GM13977 (cell line): ENCODE measurements around the gene PAK2.
A peak's percentile ranks its signal among the peaks of the same experiment; 100 is the strongest.
"Not testable (repeated sequence)": the region's sequence is repeated elsewhere in the genome, so short reads cannot be mapped to it uniquely, and the experiment has no call there.

ENCODE experiments used
- DNase-seq: peaks from one replicate; pipeline ENCODE4 v3.0.0; 2012; ENCODE audit warnings: low spot score
- in situ Hi-C: fragments of 300-500 bp; cut with MboI; formaldehyde crosslinking; loops from one replicate; pipeline ENCODE4 v1.12.0; 2022; ENCODE audit warnings: low sequenced_read_pairs, low pct_unique_long_range_greater_than_20kb, mixed read lengths, inconsistent platforms; ENCODE audit not compliant: unreplicated experiment
- TF ChIP-seq, protein P1 (sequence below): IDR thresholded peaks from 2 replicates; pipeline ENCODE4 v1.5.1; 2012; ENCODE audit warnings: mild to moderate bottlenecking, control low read depth; ENCODE audit not compliant: insufficient read depth; ENCODE audit errors: extremely low read depth, missing control alignments

Gene PAK2

DNA sequence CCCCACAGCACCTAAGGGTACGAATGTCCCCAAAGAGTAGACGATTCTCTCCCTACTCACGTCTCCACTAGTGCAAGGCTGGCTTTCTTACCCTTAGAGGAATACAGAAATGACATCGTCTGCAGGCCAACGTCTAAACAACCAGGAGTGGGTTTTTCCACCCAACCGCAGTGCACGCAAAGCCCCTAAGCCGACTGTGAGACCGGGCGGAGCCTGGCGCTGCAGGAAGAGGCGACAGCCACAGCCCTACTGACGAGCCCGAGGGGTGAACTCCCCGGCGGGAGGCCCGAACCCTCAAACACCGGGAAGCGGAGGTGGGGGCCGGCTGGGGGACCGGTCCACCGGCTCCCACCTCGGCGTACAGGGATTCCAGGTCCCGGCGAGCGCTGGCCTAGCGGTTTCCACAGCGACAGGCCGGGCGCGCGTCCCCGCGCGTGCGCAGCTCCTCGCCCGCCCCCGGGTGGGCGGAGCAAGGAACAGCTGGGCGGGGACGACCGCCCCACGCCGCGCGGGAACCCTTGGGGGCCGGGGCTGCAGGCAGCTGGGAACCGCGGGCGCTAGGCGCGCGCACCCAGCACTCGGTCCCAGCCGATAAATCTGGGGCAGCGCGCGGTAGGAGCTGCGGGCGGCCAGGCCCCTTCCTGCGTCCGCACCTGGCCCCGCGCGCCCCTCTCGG, 27.7 kb upstream of the PAK2 start, which contains the start of the genes CEP19 and PIGX:
Gene CEP19, minus strand, starts transcription at position 413 of the 676 bp plus-strand sequence. CDS start 3,593 bp downstream, outside the sequence.
Gene PIGX, plus strand, starts transcription at position 540 of the 676 bp plus-strand sequence.
- in situ Hi-C loops, result no loop called here
- peak; percentile 96 for DNase-seq
- TF ChIP-seq, protein P1, sequence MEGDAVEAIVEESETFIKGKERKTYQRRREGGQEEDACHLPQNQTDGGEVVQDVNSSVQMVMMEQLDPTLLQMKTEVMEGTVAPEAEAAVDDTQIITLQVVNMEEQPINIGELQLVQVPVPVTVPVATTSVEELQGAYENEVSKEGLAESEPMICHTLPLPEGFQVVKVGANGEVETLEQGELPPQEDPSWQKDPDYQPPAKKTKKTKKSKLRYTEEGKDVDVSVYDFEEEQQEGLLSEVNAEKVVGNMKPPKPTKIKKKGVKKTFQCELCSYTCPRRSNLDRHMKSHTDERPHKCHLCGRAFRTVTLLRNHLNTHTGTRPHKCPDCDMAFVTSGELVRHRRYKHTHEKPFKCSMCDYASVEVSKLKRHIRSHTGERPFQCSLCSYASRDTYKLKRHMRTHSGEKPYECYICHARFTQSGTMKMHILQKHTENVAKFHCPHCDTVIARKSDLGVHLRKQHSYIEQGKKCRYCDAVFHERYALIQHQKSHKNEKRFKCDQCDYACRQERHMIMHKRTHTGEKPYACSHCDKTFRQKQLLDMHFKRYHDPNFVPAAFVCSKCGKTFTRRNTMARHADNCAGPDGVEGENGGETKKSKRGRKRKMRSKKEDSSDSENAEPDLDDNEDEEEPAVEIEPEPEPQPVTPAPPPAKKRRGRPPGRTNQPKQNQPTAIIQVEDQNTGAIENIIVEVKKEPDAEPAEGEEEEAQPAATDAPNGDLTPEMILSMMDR, result no peak

DNA sequence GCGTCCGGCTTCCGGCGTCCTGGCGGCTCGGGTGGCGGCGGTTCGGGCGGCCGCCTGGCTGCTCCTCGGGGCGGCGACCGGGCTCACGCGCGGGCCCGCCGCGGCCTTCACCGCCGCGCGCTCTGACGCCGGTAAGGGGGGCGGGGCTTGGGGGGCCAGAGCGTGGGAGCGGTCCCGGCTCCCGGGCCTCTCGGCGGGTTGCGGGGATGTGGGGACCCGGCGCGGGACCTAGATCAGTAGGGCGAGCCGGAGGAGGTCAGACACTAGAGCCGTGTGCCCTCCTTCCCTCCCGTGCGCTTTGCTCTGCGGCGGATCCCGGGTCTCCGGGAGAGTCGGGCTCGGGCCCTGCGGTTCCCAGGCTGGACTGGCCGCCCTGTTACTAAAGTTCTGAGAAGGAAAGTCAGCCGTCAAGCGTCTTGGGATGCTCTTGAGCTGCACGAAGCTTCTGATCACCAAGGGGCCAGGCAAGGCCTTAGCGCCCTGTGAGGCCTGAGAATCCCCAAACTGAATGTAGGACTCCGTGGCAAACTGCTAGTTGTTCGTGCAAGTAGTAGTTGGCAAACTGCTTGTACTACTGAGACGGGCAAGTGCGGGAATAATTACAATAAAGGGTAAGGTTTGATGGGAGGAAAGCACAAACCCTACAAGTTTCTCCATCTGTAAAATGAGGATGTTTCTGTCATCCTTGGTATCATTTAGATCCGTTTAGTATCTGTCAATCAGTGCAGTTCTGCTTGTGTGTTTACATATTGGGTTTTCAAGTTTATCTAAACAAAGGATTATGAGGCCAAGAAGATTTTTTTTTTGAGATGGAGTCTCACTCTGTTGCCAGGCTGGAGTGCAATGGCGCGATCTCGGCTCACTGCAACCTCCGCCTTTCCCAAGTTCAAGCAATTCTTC, 26.9 kb upstream of the PAK2 start:
- TF ChIP-seq, protein P1, result no peak
- in situ Hi-C loops, result no loop called here
- DNase-seq, result no peak

DNA sequence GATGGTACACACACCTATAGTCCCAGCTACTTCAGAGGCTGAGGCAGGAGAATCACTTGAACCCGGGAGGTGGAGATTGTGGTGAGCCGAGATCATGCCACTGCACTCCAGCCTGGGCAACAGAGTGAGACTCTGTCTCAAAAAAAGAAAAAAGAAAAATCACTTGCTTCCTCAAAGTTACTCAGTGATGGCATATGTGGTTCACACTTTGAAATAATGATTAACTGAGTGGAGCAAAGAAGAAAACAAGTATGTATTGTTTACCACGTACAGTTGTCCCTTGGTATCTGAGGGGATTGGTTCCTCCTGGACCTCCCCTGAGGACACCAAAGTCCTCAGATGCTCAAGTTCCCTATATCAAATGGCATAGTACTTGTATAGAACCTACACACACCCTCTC, 22.5 kb upstream of the PAK2 start:
- DNase-seq, in situ Hi-C loops: not testable (repeated sequence)

DNA sequence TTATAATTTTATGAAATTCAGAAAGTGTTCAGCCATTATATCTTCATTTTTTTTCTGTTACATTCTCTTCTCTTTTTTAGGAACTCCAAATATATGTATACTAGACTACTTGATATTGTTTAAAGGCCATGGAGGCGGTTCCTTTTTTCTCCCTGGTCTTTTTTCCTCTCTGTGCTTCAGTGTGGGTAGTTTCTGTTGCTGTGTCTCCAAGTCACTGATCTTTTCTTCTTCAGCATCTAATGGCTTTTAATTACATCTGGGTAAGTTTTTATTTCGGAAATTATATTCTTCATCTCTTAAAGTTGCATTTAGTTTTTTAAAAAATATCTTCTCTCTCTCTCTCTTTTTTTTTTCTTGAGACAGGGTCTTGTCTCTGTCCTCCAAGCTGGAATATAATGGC, 18.6 kb upstream of the PAK2 start:
- in situ Hi-C loops, result no loop called here
- no peak for DNase-seq
- TF ChIP-seq, protein P1, result no peak

DNA sequence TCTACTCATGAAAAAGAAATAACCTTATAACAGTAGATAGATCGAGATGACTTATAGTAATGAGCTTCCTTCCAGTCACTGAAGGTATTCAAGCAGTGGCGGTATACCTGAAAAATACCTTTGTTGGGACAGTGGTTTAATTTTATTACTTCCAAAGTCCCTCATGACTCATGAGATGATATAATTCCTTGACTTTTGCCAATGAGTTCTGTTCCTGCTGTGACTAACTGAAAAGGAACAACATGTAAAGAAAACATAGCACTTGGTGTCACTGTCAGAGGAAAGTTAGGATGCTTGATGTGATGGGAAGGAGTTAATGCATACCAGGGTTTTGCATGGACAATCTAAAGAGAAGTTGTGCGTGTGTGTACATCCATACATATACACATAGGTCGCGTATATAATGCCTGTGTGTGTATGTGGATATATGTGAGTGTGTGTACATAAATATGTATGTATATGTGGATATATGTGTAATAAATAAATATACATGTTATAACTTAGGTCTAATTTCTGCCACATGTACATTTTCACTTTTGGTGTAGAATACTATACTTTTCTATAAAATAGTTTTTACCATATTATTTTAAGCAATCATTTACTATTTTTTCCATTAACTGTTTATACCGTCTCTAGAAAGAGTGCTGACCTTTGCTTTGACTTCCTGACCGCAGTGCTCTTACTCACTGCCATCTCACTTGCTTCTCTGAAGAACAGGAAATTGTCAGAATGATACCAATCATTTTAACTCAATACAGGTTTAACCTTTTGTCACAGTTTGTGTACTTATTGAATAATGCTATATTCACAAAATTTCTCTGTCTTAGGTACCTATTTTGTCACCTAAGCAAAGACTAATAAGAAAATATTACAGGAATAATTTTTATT, 12.6 kb upstream of the PAK2 start:
- in situ Hi-C loops, result no loop called here
- TF ChIP-seq, protein P1, result no peak
- DNase-seq, result no peak

DNA sequence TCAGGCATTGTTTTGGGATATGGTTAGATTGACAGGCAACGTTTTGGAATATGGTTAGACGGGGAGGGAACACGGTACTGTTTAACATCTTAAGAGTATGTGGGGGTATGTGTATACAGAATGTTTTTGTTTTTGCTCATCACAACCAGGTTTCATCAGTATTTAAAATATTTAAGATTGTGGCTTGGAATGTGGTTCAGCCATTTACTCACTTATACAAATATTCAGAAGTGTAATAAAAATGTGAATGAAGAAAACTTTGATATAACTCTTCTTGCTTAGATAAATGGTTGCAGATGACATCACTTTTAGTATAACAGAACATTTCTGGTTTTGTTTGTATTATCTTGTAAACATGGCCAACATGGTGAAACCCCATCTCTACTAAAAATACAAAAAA, 3.9 kb upstream of the PAK2 start:
- in situ Hi-C loops, result no loop called here
- TF ChIP-seq, protein P1, result no peak
- no peak for DNase-seq
